Cardiac muscle cell (in vitro differentiated cells and primary cell): ENCODE results near the gene PPM1N. TPM values are rescaled to one million over a fixed set of nuclear protein-coding genes. Genes with fewer than 3 reads are reported as not detected.

Experiments used
- DNase-seq, 2 donors: peaks; one replicate each; pipeline versions ENCODE4 v3.0.0 to v3.0.0-alpha.2; 2010 to 2017; ENCODE audit warnings: low read depth in 1 of 2, low spot score in 1 of 2
- H3K27ac ChIP-seq: fragments of 200-600 bp; sonication (generic); 2 replicates; pipeline ENCODE4 v1.5.1; 2016
- H3K27me3 ChIP-seq: fragments of 200-600 bp; sonication (generic); 2 replicates; pipeline ENCODE4 v1.6.0; 2016; ENCODE audit warnings: control low read depth
- H3K36me3 ChIP-seq: fragments of 200-600 bp; sonication (generic); 2 replicates; pipeline ENCODE4 v1.5.1; 2016; ENCODE audit warnings: control low read depth
- H3K4me1 ChIP-seq: fragments of 200-600 bp; sonication (generic); 2 replicates; pipeline ENCODE4 v1.8.1; 2017; ENCODE audit warnings: low read depth, mild to moderate bottlenecking, mixed run types
- H3K4me3 ChIP-seq: fragments of 200-600 bp; sonication (generic); 2 replicates; pipeline ENCODE4 v1.5.1; 2016; ENCODE audit warnings: mild to moderate bottlenecking
- H3K9me3 ChIP-seq: fragments of 200-600 bp; sonication (generic); 2 replicates; pipeline ENCODE4 v1.5.1; 2017; ENCODE audit warnings: low read depth, mild to moderate bottlenecking, control low read depth
- polyA plus RNA-seq: library from polyadenylated mRNA; unstranded; fragments of >200 nt; fragmentation: Nextera tagmentation; extraction: Ambion mirVana; gene quantifications from 2 replicates; pipeline ENCODE4 v1.2.1, GENCODE V29; 2016
- total RNA-seq: library from RNA; depleted of rRNA; stranded (reverse); fragments of >200 nt; gene quantifications from 2 replicates; pipeline ENCODE4 v1.2.3, GENCODE V29; 2016
- TF ChIP-seq, protein P1 (sequence below): IDR thresholded peaks from 2 replicates; pipeline ENCODE4 v1.5.1; 2012; ENCODE audit warnings: low read depth, mild to moderate bottlenecking, low read length

Gene PPM1N, protein sequence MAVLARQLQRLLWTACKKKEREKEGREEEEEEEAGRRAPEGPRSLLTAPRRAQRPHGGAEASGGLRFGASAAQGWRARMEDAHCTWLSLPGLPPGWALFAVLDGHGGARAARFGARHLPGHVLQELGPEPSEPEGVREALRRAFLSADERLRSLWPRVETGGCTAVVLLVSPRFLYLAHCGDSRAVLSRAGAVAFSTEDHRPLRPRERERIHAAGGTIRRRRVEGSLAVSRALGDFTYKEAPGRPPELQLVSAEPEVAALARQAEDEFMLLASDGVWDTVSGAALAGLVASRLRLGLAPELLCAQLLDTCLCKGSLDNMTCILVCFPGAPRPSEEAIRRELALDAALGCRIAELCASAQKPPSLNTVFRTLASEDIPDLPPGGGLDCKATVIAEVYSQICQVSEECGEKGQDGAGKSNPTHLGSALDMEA
- total RNA-seq, result 1.3 and 2.9 TPM in 2 replicates
- 1.2 and 4.0 TPM in 2 replicates for polyA plus RNA-seq

DNA sequence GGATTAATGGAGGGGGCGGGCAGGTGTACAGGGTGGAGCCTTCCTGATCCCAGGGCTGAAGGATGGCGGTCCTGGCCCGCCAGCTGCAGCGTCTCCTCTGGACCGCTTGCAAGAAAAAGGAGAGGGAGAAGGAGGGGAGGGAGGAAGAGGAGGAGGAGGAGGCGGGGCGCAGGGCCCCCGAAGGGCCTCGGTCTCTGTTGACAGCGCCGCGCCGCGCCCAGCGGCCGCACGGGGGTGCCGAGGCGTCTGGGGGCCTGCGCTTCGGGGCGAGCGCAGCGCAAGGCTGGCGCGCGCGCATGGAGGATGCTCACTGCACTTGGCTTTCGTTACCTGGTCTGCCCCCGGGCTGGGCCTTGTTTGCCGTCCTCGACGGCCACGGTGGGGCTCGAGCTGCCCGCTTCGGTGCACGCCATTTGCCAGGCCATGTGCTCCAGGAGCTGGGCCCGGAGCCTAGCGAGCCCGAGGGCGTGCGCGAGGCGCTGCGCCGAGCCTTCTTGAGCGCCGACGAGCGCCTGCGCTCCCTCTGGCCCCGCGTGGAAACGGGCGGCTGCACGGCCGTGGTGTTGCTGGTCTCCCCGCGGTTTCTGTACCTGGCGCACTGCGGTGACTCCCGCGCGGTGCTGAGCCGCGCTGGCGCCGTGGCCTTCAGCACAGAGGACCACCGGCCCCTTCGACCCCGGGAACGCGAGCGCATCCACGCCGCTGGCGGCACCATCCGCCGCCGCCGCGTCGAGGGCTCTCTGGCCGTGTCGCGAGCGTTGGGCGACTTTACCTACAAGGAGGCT, at the start of gene PPM1N:
Gene PPM1N, plus strand, starts transcription at position 33 of the 785 bp plus-strand sequence. Its CDS starts 30 bp downstream, at position 63.
- Histone ChIP-seq H3K27me3 (peaks cover 25% of the 10 kb centered on the region), H3K9me3 (no peaks in the 10 kb centered on the region), H3K4me3 (peak within 1 kb of the TSS; percentile 29), H3K36me3 (no peaks in the 10 kb centered on the region), H3K4me1 (no peaks in the 10 kb centered on the region), H3K27ac (no peak within 1 kb of the TSS)
- TF ChIP-seq, protein P1, sequence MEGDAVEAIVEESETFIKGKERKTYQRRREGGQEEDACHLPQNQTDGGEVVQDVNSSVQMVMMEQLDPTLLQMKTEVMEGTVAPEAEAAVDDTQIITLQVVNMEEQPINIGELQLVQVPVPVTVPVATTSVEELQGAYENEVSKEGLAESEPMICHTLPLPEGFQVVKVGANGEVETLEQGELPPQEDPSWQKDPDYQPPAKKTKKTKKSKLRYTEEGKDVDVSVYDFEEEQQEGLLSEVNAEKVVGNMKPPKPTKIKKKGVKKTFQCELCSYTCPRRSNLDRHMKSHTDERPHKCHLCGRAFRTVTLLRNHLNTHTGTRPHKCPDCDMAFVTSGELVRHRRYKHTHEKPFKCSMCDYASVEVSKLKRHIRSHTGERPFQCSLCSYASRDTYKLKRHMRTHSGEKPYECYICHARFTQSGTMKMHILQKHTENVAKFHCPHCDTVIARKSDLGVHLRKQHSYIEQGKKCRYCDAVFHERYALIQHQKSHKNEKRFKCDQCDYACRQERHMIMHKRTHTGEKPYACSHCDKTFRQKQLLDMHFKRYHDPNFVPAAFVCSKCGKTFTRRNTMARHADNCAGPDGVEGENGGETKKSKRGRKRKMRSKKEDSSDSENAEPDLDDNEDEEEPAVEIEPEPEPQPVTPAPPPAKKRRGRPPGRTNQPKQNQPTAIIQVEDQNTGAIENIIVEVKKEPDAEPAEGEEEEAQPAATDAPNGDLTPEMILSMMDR, result peak; percentile 5
- peak; percentile 34 to 40 for DNase-seq

DNA sequence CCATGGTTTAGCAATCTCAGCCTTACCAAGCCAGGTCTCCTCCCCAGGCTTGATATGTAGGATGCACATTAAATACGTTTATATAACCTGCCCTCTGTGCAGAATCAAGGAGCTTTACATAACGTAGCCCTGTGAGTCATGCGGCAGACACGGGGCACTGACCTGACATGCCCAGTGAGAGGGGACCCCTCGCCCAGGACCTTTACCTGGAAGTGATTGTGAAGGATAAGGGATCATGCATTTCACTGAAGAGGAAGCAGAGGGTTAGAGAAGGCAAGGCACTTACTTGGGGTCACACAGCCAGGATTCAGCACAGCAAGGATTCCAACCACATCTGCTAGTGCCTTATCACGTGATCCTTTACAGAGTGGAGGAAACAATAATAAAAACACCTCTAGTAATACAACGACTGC, 49.4 kb upstream of the PPM1N start:
- DNase-seq, result peak in 1 of 2 donors; percentile 9
- Histone ChIP-seq H3K4me3 (no peak overlapping the region), H3K9me3 (no peaks in the 10 kb centered on the region), H3K4me1 (peaks cover 4% of the 10 kb centered on the region), H3K27ac (no peak overlapping the region), H3K36me3 (no peaks in the 10 kb centered on the region), H3K27me3 (no peaks in the 10 kb centered on the region)
- TF ChIP-seq, protein P1, result no peak

DNA sequence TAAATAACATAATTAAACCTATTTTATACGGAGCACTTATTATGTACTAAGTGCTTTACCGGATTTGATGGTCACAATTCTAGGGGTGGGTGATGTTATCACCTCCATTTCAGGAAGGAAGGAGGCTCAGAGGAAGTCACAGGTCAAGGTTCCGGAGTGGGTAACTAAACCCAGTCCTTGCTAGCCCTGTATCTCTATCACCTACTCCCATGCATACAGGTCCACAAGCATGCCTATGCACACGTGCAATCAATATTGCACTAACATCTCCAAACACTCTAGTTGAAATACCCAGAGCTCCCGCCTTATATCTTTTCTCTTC, 48.3 kb upstream of the PPM1N start:
- DNase-seq, result no peak
- Histone ChIP-seq H3K27me3 (no peaks in the 10 kb centered on the region), H3K4me1 (no peaks in the 10 kb centered on the region), H3K27ac (no peak overlapping the region), H3K9me3 (no peaks in the 10 kb centered on the region), H3K4me3 (peak overlapping the region; percentile 48), H3K36me3 (no peaks in the 10 kb centered on the region)
- TF ChIP-seq, protein P1, result no peak

DNA sequence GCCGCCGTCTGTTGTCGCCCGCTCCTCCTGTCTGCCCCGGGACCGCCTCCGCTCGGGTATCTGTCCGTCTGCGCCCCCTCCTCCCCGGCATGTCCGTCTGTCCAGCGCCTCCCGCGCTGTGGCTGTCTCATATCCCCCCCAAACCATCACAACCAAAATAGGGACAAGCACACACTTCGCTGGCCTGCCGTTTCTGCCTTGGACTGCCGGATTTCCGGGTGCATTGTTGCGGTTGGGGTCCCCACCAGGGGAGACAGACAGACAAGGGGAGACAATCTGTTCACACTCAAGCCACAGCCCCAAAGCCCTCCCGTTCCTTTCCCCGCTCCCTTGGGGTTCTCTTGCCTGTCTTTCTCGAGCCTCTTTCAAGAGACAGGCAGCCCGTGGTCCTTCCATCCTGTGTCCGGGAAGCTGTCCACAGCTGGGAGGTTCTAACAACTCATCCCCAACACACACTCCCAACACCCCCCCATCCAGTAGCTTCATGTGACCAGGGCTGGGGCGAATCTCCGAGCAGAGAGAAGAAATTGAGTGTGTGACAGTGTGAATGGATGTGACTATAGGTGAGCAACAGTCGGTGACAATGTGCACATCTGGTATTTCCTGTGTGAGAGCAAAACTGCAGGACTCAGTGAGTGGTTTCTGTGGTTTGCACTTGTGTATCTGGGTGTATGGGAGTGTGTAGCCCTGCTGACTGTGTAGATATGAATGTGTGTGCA, 47.0 kb upstream of the PPM1N start:
- Histone ChIP-seq H3K27me3 (no peaks in the 10 kb centered on the region), H3K27ac (no peak overlapping the region), H3K4me1 (peaks cover 9% of the 10 kb centered on the region), H3K9me3 (no peaks in the 10 kb centered on the region), H3K4me3 (peak overlapping the region; percentile 48), H3K36me3 (no peaks in the 10 kb centered on the region)
- TF ChIP-seq, protein P1, result no peak
- DNase-seq, result peak in 1 of 2 donors; percentile 72

DNA sequence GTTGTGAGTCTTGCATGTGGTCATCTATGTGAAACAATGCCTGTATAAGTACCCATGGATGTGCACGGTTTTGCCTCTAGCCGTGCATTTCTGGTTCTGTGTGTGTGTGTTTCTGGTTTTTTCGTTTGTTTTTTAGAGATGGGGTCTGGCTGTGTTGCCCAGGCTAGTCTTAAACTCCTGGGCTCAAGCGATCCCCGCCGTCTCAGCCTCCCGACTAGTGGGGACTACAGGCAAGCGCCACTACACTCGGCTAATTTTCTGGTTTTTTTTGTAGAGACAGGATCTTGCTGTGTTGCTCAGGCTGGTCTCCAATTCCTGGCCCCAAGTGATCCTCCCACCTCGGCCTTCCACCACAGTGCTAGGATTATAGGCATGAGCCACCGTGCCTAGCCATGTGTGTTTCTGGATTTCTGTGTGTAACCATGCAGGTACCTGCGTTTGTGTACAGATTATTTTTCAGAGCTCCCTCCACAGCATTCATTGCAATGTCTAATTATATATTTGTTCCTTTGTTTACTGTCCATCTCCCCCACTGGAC, 46.3 kb upstream of the PPM1N start:
- TF ChIP-seq, protein P1, result no peak
- peaks cover 9% of the 10 kb centered on the region for H3K4me1 ChIP-seq
- no peak overlapping the region for H3K27ac ChIP-seq
- no peaks in the 10 kb centered on the region for H3K27me3 ChIP-seq
- H3K4me3 ChIP-seq, result no peak overlapping the region
- no peaks in the 10 kb centered on the region for H3K9me3 ChIP-seq
- no peak for DNase-seq
- no peaks in the 10 kb centered on the region for H3K36me3 ChIP-seq
